Measurements from ENCODE around the gene TRAPPC2L.

The TRAPPC2L gene

DNA sequence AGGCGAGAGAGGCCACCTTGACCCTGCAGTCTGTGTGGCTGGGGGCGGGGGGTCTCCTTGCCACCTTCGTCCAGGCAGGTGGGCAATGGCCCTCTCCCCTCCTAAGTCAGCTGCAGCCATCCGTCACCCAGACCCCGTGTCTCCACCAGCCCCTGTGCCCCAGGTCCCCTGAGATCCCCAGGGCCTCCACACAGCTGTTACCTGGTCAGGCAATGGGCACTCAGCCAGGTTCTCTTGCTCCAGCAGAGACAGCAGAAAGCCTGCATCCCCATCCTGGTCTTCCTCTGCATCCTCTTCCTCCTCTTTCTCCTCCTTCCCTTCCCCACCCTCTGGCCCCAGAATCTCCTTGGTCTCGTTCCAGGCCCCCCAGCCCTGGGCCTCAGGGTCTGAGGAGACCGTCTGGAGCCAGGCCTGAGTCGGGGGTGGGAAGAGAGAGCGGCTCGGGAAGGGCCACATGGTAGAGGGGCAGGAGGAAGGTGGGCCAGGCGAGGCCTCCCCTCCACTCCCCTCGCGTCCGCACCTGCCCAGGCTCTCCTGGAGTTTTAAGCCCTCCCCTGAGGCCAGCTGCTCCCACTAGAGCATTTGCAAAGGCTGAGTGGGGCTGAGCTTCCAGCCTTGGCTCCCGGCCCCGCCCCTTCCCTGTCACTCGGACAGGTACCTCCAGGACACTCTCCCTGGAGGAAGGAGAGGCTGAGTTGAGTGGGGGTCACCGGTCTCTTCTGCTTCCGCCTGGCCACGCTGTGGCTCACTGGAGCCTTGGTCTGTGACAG, 9.4 kb downstream of the TRAPPC2L start, which contains the start of gene PABPN1L:
Gene PABPN1L (minus strand): TSS at position 510 of the 770 bp plus-strand sequence. CDS start 54 bp downstream, at position 456.
- DNase-seq (ENCODE audit: low spot score): no peak
- TF ChIP-seq, protein P1, sequence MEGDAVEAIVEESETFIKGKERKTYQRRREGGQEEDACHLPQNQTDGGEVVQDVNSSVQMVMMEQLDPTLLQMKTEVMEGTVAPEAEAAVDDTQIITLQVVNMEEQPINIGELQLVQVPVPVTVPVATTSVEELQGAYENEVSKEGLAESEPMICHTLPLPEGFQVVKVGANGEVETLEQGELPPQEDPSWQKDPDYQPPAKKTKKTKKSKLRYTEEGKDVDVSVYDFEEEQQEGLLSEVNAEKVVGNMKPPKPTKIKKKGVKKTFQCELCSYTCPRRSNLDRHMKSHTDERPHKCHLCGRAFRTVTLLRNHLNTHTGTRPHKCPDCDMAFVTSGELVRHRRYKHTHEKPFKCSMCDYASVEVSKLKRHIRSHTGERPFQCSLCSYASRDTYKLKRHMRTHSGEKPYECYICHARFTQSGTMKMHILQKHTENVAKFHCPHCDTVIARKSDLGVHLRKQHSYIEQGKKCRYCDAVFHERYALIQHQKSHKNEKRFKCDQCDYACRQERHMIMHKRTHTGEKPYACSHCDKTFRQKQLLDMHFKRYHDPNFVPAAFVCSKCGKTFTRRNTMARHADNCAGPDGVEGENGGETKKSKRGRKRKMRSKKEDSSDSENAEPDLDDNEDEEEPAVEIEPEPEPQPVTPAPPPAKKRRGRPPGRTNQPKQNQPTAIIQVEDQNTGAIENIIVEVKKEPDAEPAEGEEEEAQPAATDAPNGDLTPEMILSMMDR (IDR thresholded peaks at IDR 0.05): no peak
- Histone ChIP-seq H3K4me3 (no peak within 1 kb of the TSS), H3K27ac (no peak within 1 kb of the TSS)

DNA sequence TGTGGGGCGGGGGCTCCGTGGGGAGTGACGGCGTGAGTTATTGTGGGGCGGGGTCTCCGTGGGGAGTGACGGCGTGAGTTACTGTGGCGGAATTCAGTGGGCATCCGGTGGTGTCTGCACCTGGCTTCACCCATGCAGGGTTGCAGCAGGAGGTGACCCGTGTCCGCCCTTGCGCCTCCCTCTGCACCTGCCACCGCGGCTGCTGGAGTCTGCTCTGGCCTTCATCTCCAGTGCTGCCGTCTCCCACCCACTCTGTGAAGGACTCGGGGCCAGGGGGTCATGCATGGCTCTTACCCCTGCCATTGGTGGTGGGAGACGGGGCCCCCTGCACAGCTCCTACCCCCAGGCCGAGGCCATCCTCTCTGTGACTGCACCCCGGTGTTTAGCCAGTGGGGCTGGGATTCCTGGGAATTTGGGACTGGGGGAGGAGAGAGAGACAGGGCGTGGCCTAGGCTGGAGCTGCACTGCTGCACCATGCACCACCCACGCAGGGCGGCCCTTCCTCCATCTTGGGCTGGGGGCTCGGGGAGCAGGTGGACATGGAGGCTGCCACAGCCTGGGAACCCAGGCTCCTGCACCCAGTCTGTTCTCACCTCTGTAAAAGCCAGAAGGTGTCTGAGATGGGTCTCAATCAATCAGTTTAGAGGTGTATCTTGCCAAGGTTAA, 10.8 kb downstream of the TRAPPC2L start:
- no peak for DNase-seq (ENCODE audit: low spot score)
- Histone ChIP-seq H3K4me3 (no peak overlapping the region), H3K27ac (no peak overlapping the region)
- TF ChIP-seq, protein P1 (IDR thresholded peaks at IDR 0.05): no peak

DNA sequence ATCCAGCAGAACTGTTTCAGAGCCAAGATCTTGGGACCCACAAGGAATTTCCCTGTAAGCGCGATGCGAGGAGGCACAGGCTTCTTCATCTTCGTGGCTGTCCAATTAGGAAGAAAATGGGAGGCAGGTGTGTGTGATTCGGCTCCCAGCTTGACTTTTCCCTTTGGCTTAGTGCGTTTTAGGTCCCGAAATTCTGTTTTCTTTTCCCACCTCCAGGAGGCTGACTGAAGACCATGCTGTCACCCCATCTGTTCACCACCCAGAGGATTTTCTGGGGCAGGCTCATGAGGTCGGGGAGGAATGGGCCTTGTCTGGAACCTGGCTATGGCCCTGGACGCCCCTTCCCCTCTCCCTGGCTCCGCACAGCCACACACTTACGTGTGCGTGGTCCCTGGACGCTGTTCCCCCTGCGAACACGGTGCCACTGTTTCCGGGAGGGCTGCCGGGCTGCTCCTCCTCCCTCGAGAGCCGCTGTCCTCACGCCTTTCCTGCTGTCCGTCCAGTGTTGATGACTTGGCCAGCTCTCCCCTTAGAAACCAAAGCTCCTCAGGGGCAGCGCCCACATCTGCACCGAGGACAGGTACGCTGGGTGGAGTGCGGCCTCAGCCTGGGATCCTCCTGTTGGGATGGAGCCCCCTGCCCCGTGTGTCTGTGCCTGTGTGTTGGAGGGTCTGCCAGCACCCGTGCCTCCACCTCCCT, 12.2 kb downstream of the TRAPPC2L start:
- TF ChIP-seq, protein P1 (IDR thresholded peaks at IDR 0.05): no peak
- Histone ChIP-seq H3K4me3 (no peak overlapping the region), H3K27ac (no peak overlapping the region)
- no peak for DNase-seq (ENCODE audit: low spot score)

DNA sequence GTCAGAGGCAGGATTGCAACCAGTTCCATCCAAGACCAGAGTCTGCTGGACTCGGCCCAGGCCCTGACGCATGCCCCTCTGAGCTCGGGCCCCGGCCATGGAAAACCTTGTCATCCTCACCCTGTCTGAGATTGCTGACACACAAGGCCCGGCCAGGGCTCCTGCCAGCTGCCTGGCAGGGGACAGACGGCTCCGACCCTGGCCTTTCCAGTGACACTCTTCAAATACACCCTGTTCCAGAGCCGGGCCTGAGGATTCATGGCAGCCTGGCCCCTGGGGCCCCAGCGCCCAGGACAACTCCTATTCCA, 12.7 kb downstream of the TRAPPC2L start:
- no peak overlapping the region for H3K27ac ChIP-seq
- no peak overlapping the region for H3K4me3 ChIP-seq
- no peak for DNase-seq (ENCODE audit: low spot score)
- TF ChIP-seq, protein P1 (IDR thresholded peaks at IDR 0.05): no peak

DNA sequence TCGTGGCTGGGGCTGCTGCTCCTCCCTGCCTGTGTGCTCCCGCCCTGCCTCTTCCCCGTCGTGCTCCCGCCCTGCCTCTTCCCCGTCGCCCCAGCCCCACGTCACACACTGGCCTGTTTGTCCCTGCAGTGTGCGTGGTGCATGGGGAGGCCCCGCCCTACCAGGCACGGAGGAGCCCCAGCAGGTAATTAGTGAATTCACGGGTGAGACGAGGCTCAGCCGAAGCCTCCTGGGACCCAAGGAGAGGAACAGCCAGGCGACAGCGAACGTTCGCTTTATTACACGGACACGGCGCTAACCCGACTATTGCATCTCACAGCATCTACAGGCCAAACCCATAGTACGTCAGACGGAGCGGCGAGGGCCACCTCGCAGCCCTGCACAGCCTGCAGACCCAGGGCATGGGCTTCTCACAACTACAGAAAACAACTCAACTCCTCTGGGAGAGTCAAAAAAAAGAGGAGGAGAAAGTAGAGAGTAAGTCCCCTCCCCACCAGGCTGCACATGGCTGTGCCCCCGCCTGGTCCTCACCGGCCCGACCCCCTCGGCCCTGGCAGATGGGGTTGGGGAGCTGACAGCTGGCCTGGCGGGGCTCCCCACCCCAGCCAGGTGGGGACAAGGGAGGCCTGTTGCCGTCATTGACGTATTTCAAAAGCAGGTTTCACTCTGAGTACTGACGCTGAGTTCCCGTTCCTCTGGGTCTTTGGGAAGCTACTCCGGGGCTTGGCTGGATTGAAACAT, 13.9 kb downstream of the TRAPPC2L start:
- Histone ChIP-seq H3K4me3 (peak overlapping the region; percentile 13), H3K27ac (no peak overlapping the region)
- TF ChIP-seq, protein P1 (IDR thresholded peaks at IDR 0.05): no peak
- no peak for DNase-seq (ENCODE audit: low spot score)

DNA sequence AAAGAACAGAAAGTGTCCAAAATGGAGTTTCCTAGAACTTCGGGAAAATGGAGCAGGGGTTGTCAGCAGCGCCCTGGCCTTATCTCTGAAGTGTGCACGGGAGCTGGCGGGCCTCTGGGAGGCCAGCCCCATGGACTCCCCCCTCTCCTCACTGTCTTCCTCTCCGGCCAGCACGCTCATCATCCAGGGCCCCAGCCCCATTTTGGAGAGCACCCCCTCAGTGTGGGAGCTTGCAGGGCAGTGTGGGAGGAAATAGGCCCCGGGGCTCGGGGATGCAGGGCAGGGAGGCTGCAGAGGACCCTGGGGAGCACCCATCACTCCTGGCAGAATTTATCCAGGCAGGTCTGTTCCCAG, 14.4 kb downstream of the TRAPPC2L start:
- Histone ChIP-seq H3K27ac (no peak overlapping the region), H3K4me3 (peak overlapping the region; percentile 13)
- TF ChIP-seq, protein P1 (IDR thresholded peaks at IDR 0.05): no peak
- DNase-seq (ENCODE audit: low spot score): no peak

Data from coronary artery (tissue), 2 donors.